Measurements from ENCODE around the gene MAP3K12. TPM values are rescaled to one million over a fixed set of nuclear protein-coding genes. Genes with fewer than 3 reads are reported as not detected.
"Not testable (repeated sequence)": the region's sequence is repeated elsewhere in the genome, so short reads cannot be mapped to it uniquely, and the experiment has no call there.

The MAP3K12 gene
- total RNA-seq, 2 donors from 2014 or later: 9.1 to 9.7 TPM

- ATAC-seq: no peak
- intact Hi-C loops (cut with DNase I): no loop called here
- DNase-seq: no peak
Measured at GRCh38 chr12:53456654-53457366, 42.4 kb downstream of the MAP3K12 start.

DNA sequence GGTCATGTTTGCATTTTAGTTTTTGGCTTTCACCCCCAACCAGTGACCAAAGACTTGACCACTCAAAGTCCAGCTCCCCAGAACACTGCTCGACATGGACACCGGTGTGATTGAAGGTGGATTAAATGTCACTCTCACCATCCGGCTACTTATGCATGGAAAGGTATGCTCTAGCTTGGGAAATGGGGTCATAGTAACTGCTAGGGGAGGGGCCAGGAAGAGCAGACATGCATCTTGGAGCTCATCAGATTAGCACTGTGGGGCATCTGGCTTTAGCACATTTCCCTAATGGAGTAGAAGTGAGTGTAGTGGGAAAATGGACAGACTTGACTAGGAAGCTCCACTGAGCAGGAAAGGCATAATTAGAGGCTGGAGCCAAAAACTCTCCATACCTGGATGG lies 44.6 kb downstream of the MAP3K12 start:
- intact Hi-C loops (cut with DNase I): loop anchor here in 1 of 2 donors (5.0 kb wide), 1 partner anchor 48 kb away; the partner anchor contains the start of gene TARBP2
- no peak for DNase-seq
- ATAC-seq: no peak

DNA sequence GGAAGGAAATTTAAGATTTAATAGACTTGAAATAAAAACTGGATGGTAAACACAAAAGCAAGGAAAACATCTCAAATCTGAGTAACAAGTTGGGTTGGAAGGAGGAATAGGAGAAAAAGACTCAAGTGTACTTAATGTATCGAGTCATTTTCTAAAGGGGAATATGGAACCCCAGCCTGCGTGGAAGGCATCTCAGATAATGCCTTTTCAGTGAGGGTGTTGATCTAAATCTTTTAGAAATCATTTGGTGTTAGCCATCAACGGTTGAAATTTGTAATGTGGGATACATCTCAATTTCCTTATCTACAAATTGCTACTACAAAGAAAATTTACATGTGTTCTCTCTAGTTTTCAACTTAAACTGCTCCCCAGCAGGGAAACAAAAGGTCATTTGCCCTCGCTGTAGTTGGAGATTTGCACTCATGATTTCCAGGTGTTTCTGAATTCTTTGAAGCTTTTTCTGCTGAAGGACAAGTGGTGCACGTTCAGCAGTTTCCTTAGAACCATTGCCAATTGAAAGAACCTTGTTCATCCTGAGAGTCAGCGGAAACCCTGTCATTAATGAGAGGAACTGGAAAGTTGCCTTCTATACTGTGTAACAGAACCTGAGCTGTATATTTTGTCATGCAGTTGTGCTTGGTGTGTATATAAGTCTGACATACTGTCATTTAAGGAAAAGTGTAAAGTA lies 45.2 kb downstream of the MAP3K12 start:
- intact Hi-C loops (cut with DNase I): loop anchor here in 1 of 2 donors (5.0 kb wide), 1 partner anchor 48 kb away; the partner anchor contains the start of gene TARBP2
- no peak for DNase-seq
- no peak for ATAC-seq

- intact Hi-C loops (cut with DNase I): loop anchor here in 1 of 2 donors (5.0 kb wide), 1 partner anchor 50 kb away; the partner anchor contains the start of gene TARBP2
Measured at GRCh38 chr12:53452159-53453077, 46.8 kb downstream of the MAP3K12 start.

DNA sequence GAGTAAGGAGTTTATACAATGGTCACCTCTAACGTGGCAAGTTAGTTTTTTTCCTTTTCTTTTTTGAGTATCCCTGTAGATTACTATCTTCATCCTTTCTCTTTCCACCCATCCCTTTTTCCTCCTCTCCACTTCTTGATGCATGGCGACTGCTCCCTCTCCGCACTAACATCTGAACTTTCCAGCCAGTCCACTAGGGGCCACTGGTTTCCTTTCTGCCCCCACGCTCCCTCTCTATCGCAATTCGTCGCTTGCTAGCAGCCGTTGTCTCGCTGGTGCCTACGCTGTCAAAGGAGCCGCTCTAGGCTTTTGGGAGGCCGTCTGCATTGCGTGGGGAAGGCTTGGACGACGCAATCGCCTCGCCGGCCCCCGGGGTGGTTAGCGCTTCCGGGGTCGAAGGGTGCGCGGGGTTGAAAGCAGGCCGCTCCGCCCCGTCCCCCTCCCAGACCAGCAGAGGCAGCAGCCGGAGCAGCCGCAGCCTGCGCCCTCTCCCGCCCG lies 47.5 kb downstream of the MAP3K12 start, which contains the start of gene PCBP2:
Gene PCBP2 (plus strand): TSS at position 442 of the 498 bp plus-strand sequence. CDS start 2,699 bp downstream, outside the sequence.
- peak; percentile 97 to 98 for ATAC-seq
- DNase-seq: peak; percentile 98
- intact Hi-C loops (cut with DNase I): loop anchor here in 1 of 2 donors (5.0 kb wide), 1 partner anchor 51 kb away; the partner anchor contains the start of gene TARBP2

More at GRCh38 chr12:53452159-53453077, 46.8 kb downstream of the MAP3K12 start:
- peak; percentile 86 to 87 for ATAC-seq
- peak; percentile 92 for DNase-seq

- intact Hi-C loops (cut with DNase I): loop anchor here in 1 of 2 donors (5.0 kb wide), 1 partner anchor 51 kb away; the partner anchor contains the start of gene TARBP2
- no peak for DNase-seq
- no peak for ATAC-seq
Measured at GRCh38 chr12:53450936-53451335, 48.3 kb downstream of the MAP3K12 start.

DNA sequence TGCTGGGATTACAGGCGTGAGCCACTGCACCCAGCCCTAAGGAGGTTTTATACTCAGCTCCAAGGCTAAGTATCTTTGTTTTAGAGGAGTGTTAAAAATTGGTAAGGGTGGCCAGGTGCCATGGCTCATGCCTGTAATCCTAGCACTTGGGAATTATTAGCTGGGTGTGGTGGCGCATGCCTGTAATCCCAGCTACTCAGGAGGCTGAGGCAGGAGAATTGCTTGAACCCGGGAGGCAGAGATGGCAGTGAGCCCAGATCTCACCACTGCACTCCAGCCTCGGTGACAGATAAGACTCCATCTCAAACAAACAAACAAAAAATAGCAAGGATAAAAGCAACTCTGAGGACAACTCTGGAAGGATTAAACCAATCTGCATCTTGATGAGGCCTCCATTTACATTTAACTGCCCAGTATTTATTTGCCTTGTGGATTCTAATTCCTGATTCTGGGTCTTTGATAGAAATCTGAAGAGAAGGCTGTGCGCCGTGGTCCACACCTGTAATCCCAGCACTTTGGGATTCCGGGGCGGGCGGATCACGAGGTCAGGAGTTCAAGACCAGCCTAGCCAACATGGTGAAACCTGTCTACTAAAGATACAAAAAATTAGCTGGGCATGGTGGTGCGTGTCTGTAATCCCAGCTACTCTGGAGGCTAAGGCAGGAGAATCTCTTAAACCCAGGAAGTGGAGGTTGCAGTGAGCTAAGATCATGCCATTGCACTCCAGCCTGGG lies 54.5 kb downstream of the MAP3K12 start:
- DNase-seq; ATAC-seq; intact Hi-C loops (cut with DNase I): not testable (repeated sequence)

DNA sequence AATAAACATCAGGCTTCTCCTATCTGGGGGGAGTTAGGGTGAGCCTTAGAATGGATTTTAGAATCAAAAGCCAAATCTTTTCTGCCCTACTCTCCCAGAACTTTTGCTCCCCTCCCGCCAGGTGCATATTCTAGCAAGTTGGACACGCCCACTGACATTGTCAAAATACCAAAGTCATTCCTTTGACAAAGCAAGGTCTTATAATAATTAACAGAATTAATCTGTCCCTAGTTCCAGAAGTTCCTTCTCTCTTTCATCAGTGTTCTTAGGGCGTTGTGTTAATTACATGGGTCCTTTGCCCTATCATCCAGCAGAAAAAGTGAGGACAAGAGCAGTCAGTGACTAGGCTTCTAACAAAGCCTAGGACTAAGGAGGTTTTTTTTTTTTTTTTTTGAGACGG lies 55.3 kb downstream of the MAP3K12 start:
- DNase-seq (no peak), ATAC-seq (no peak)
- intact Hi-C loops (cut with DNase I): no loop called here

DNA sequence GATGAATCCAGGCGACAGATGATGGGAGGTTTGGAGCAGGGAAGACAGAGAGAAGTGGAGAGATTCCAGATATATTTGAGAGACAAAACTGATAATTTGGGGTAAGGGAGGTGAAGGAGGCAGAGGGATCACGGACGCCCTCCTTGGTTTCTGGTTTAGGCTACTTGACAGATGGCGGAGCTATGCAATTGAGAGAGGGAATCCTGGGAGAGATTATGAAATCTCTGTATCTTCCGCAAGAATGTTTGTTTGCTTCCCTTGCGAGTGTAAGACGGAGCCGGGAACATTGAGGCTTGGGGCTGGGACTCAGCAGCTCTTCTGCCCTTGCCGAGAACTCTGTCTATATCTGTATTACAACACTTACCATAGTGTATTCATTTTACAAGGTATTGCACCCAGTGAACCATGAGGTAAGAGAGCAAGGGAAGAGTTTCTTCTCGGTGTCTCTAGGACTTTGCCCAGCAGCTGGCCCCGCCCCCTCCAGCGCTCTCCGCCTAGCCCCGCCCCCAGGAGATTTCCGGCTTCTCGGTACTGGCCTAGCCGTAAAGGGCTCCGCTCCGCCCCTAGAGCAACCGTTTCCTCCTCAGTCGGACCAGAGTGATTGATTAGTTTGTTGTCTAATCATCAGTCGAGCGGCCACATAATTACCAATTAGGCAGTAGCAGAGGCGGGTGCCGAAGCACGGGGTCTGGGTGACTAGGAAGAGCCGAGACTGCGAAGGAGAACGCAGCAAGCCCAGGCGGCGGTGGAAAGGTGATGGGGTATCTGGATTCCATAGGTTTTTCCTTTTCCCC lies 58.0 kb downstream of the MAP3K12 start, which contains the start of gene PRR13:
Gene PRR13 (plus strand): TSS at position 695 of the 794 bp plus-strand sequence. CDS start 981 bp downstream, outside the sequence.
- intact Hi-C loops (cut with DNase I): no loop called here
- peak; percentile 99 for DNase-seq
- ATAC-seq: peak; percentile 99

DNA sequence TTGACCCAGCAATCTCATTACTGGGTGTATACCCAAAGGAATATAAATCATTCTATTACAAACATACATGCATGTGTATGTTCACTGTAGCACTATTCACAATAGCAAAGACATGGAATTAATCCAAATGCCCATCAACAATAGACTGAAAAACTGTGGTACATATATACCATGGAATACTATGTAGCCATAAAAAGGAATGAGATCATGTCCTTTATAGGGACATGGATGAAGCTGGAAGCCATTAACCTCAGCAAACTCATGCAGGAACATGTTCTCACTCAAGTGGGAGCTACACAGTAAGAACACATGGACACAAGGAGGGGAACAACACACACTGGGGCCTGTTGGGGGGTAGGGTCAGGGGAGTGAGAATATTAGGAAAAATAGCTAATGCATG lies 59.7 kb downstream of the MAP3K12 start:
- intact Hi-C loops (cut with DNase I); DNase-seq; ATAC-seq: not testable (repeated sequence)

GRCh38 chr12:53435326-53435725 lies 63.9 kb downstream of the MAP3K12 start:
- ATAC-seq; intact Hi-C loops (cut with DNase I); DNase-seq: not testable (repeated sequence)

GRCh38 chr12:53431187-53431586 lies 68.1 kb downstream of the MAP3K12 start:
- intact Hi-C loops (cut with DNase I): no loop called here
- ATAC-seq (no peak), DNase-seq (no peak)

GRCh38 chr12:53430116-53430515 lies 69.1 kb downstream of the MAP3K12 start:
- intact Hi-C loops (cut with DNase I): no loop called here
- ATAC-seq (no peak), DNase-seq (no peak)
